HG02981 (cell line): Measurements from ENCODE around the gene RNF13.

Experiments used
- ATAC-seq: cut with Tn5 transposase; IDR thresholded peaks from one replicate; pipeline ENCODE4 v1.9.1; 2021; ENCODE audit warnings: mild to moderate bottlenecking, moderate library complexity; ENCODE audit not compliant: unreplicated experiment

The RNF13 gene

GRCh38 chr3:149983628-149984027, 170.6 kb downstream of the RNF13 start:
- ATAC-seq = no peak

DNA sequence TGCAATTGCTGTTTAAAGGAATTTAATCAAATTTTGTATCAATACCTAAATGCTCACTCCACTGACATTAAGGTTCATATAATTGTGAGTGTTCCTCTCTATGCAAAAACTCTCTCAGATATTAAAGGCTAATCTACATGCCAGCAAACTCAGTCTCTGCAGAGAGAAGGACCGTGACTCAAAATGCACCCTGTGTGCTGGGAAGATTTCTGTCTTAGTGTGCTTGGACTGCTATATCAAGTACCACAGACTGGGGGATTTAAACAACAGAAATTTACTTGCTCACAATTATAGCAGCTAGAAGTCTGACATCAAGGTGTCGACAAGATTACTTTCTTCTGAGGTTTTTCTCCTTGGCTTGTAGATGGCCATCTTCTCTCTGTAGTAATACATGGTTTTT, 176.3 kb downstream of the RNF13 start:
- no peak for ATAC-seq

GRCh38 chr3:149990423-149990948, 177.5 kb downstream of the RNF13 start:
- ATAC-seq = no peak

- ATAC-seq = no peak
Observed at GRCh38 chr3:149992416-149993058, 179.5 kb downstream of the RNF13 start.

DNA sequence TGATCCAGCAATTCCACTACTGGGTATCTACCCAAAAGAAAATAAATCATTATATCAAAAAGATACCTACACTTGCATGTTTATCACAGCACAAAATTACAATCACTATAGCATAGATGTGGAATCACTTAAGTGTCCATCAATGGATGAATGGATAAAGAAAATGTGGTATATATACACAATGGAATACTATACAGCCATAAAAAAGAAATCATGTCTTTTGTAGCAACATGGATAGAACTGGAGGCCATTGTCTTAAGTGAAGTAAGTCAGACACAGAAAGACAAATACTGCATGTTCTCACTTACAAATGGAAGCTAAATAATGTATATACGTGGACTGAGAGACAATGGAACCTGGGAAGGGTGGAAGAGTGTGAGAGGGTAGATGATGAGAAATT, 185.9 kb downstream of the RNF13 start:
- no peak for ATAC-seq

- no peak for ATAC-seq
Observed at GRCh38 chr3:149999421-149999820, 186.4 kb downstream of the RNF13 start.

- ATAC-seq = no peak
Observed at GRCh38 chr3:150000641-150001040, 187.6 kb downstream of the RNF13 start.

DNA sequence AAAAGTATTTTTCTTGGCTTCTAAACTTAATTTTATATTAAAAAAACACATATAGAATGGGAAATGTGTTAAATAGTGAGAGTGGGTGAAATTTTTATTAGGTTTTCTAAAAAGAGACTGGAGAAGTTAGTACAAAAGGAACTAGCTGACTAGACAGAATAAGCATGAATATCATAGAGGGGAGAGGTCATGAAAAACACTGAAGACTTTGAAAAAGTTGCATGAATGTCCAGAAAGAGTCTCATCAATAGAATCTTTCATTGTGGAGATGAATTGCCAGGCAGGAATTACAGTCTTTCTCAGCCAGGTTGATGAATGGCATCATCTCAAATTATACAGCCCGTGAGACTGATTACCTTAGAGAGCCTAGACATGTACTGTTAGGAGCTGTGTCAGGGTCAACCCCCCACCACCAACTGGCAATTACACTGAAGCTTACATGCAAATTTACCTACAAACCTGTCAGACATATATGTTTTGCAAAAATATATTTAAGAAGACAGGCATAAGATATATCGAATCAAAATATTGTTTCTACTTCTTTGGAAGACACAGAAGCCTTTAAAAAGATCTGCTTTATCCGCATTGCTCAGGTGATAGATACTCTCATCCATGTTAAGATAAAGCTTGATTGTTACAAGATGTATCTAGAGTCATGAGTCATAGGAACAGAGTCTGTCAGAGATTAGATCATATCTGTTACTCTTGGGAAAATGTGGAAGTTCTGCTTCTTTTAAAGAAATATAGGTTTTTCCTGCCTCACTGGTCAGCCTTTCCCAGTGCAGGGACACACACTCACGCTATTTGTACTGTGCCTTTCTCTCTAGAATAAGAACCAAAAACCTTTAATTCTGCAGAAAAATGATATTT, 192.5 kb downstream of the RNF13 start:
- no peak for ATAC-seq

GRCh38 chr3:150006794-150007193, 193.8 kb downstream of the RNF13 start:
- no peak for ATAC-seq
